ENCODE data around the gene PRRG2.

DNA sequence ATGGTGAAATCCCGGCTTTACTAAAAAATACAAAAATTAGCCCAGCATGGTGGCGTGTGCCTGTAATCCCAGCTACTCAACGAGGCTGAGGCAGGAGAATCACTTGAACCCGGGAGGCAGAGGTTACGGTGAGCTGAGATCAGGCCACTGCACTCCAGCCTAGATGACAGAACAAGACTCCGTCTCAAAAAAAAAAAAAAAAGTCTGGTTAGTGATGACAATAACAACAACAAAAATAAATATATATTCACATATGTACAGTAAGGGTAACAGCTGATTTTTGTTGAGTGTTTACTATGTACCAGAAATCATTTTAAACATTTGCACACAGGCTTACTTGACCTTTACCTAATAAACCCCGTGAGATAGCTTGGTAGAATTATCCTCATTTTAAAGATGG, 35.8 kb downstream of the PRRG2 start:
- TF ChIP-seq, protein P1, sequence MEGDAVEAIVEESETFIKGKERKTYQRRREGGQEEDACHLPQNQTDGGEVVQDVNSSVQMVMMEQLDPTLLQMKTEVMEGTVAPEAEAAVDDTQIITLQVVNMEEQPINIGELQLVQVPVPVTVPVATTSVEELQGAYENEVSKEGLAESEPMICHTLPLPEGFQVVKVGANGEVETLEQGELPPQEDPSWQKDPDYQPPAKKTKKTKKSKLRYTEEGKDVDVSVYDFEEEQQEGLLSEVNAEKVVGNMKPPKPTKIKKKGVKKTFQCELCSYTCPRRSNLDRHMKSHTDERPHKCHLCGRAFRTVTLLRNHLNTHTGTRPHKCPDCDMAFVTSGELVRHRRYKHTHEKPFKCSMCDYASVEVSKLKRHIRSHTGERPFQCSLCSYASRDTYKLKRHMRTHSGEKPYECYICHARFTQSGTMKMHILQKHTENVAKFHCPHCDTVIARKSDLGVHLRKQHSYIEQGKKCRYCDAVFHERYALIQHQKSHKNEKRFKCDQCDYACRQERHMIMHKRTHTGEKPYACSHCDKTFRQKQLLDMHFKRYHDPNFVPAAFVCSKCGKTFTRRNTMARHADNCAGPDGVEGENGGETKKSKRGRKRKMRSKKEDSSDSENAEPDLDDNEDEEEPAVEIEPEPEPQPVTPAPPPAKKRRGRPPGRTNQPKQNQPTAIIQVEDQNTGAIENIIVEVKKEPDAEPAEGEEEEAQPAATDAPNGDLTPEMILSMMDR (conservative IDR thresholded peaks at IDR 0.05; ENCODE audit: low read depth, low read length), result no peak
- TF ChIP-seq EZH2 (IDR thresholded peaks at IDR 0.05; ENCODE audit: low read length, unreplicated experiment), result no peak
